Effector memory CD8-positive, alpha-beta T cell (primary cell): ENCODE results near the gene NACC2.

Source experiments
- ATAC-seq: fragments of 150-1000 bp; cut with Tn5 transposase; replicated peaks from 2 replicates; pipeline ENCODE4 v1.10.0; 2021; ENCODE audit warnings: mild to moderate bottlenecking, moderate library complexity
- DNase-seq, 3 experiments: peaks; one replicate each; pipeline ENCODE4 v3.0.0; 2021
- H3K27ac Mint-ChIP-seq, 2 donors: one replicate each; pipeline ENCODE4 v1.8.0; 2022; ENCODE audit warnings: mild to moderate bottlenecking in 2 of 2, mixed read lengths in 2 of 2, moderate library complexity in 2 of 2
- H3K27me3 Mint-ChIP-seq, 2 donors: one replicate each; pipeline ENCODE4 v1.8.0; 2022; ENCODE audit warnings: mixed read lengths in 2 of 2
- H3K36me3 Mint-ChIP-seq: one replicate; pipeline ENCODE4 v1.8.0; 2022; ENCODE audit warnings: mild to moderate bottlenecking, moderate library complexity, mixed read lengths; ENCODE audit not compliant: insufficient read depth
- H3K4me1 Mint-ChIP-seq, 2 donors: one replicate each; pipeline ENCODE4 v1.8.0; 2022; ENCODE audit warnings: low read depth in 2 of 2, mixed read lengths in 2 of 2
- H3K4me3 Mint-ChIP-seq, 2 donors: one replicate each; pipeline ENCODE4 v1.8.0; 2022; ENCODE audit warnings: mild to moderate bottlenecking in 2 of 2, mixed read lengths in 2 of 2, moderate library complexity in 2 of 2
- H3K9me3 Mint-ChIP-seq, 2 donors: one replicate each; pipeline ENCODE4 v1.8.0; 2022; ENCODE audit warnings: mixed read lengths in 2 of 2

NACC2 gene

DNA sequence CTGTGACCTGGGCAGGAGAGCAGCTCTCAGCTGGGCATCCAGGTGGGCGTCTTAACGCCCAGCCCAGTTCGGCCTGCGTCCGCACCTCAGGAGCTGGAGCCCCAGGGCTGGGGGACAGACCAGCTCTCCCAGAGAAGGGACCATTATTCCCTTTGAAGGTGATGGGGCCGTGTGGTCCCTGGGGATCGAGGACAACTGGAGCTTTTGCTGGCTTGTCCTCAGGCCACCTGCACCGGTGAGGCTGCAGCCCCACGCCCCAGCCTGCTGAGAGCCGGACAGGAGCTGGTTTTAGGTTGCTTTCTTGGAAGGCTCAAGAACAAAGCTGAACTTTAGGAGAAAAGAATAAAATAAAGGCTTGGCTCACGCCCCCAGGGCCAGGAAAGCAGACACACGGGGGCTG is 40.9 kb downstream of the NACC2 start:
- H3K27me3 Mint-ChIP-seq, result no peaks in the 10 kb centered on the region
- H3K9me3 Mint-ChIP-seq, result no peaks in the 10 kb centered on the region
- ATAC-seq (no peak), DNase-seq (no peak)
- H3K36me3 Mint-ChIP-seq, result no peaks in the 10 kb centered on the region
- H3K27ac Mint-ChIP-seq, result no peak overlapping the region
- peak overlapping the region in 1 of 2 donors; percentile 38 for H3K4me3 Mint-ChIP-seq
- H3K4me1 Mint-ChIP-seq, result peaks cover 18 to 27% of the 10 kb centered on the region in 2 donors

DNA sequence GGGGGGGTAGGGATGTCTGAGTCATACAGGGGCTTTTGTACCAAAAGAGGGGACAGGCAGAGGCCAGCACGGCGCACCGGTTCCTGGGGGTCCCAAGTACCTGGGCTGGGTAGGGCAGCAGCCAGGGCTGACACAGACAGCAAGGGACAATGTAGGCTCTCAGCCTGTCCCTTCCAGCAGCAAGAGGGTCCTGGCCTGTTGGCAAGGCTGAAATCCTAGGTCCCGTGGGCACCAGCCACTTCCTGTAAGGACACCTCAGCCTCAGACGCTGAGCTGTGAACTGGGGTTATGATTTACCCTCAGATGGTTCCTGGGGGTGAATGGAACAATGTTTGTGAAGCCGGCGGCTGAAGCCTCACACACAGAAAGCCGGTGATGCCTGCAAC is 41.3 kb downstream of the NACC2 start:
- Mint-ChIP-seq H3K27me3 (no peaks in the 10 kb centered on the region), H3K9me3 (no peaks in the 10 kb centered on the region), H3K4me3 (peak overlapping the region in 1 of 2 donors; percentile 38), H3K27ac (peak overlapping the region in 1 of 2 donors; percentile 26), H3K36me3 (no peaks in the 10 kb centered on the region), H3K4me1 (peaks cover 18 to 29% of the 10 kb centered on the region in 2 donors)
- ATAC-seq, result peak; percentile 50
- DNase-seq, result no peak

DNA sequence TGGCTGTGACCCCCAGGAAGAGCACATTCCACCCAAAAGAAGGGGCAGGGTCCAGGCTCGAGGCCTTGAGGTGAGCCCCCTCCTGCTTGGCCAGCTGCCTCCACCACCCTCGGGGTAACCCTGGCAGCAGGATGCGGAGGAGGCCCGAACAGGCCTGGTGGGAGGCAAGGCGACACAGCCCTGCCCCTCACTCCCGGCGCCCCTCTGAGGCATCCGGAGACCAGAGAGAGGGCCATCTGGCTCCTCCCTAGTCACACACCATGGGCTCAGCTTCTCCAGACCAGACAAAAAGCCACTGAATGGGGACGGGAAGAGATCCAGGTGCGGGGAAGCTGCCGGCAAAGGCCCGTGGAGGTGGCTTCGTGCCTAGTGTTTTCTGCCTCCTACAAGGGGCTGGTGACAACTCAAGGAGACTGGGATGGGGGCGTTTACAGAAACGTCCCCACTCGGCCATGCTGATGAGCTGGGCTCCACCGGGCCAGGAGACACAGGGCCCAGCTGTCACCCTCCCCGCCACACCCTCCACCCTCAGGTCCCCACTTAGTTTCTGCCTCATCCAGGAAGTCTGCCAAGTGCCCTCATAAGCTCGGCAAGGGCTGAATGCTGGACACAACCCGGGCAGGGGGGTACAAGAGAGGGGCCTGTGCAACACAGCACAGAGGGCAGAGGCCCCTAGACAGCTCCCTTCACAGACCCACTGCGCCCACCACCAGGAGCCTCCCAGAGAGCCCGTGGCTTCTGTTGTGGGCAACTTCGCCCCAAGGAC is 41.9 kb downstream of the NACC2 start:
- H3K4me3 Mint-ChIP-seq, result peak overlapping the region; percentile 12 to 80
- ATAC-seq (peak; percentile 38), DNase-seq (no peak)
- H3K27me3 Mint-ChIP-seq, result no peaks in the 10 kb centered on the region
- no peaks in the 10 kb centered on the region for H3K9me3 Mint-ChIP-seq
- peak overlapping the region; percentile 26 to 33 for H3K27ac Mint-ChIP-seq
- H3K4me1 Mint-ChIP-seq, result peaks cover 18 to 30% of the 10 kb centered on the region in 2 donors
- no peaks in the 10 kb centered on the region for H3K36me3 Mint-ChIP-seq

DNA sequence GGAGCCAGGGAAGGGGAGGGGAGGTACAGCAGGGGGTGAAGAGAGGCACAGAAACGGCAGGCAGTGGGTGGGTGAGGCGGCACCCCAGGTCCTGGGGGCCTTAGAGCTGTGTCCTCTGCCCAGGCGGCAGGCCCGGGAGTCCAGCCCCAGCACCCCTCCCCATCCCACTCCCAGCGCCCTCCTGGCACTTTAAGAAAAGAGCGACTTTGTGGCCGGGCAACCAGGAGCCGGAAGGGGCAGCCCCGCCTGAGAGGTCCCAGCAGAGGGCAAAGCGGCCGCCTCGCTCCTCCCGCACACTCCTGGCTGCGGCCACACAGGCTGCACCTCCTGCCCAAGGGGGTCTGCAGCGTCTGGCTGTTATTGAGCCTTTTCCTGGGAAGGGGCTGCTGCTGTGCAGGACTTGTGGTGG is 42.6 kb downstream of the NACC2 start:
- peaks cover 1% of the 10 kb centered on the region for H3K36me3 Mint-ChIP-seq
- no peak for DNase-seq
- ATAC-seq, result no peak
- H3K9me3 Mint-ChIP-seq, result no peaks in the 10 kb centered on the region
- no peaks in the 10 kb centered on the region for H3K27me3 Mint-ChIP-seq
- H3K27ac Mint-ChIP-seq, result no peak overlapping the region
- H3K4me3 Mint-ChIP-seq, result peak overlapping the region; percentile 76 to 80
- H3K4me1 Mint-ChIP-seq, result peaks cover 18 to 28% of the 10 kb centered on the region in 2 donors

DNA sequence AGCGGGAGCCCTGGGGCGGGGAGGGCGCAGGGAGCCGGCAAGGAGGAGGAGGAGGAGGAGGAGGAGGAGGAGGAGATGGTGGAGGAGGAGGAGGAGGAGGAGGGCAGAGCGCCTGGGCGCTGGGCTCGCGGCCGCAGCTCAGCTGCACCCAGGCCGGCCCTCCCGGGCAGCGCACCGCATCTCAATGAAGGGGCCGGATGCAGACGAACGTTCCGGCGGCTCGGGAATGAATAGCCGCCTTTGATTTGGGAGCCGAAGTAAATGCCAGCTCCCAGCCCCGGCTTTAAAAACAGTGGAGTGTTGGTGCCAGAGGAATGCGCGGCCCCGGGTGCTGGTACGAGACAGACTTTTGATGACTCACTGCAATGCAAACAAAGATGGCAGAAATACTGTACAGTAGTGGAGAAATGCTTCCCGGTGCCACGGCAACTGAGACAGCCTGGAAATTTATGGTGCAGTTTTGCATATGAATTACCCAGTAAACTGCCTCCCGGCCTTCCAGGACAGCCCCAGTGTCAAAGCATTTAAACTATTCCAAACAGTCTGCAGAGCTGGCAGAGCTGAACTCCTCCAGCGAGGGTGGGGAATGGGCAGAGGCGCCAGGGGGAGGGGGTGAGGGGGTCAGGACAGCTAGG is 43.1 kb downstream of the NACC2 start:
- DNase-seq, result no peak
- H3K36me3 Mint-ChIP-seq, result peaks cover 7% of the 10 kb centered on the region
- H3K27ac Mint-ChIP-seq, result no peak overlapping the region
- H3K9me3 Mint-ChIP-seq, result no peaks in the 10 kb centered on the region
- peaks cover 15 to 24% of the 10 kb centered on the region in 2 donors for H3K4me1 Mint-ChIP-seq
- H3K27me3 Mint-ChIP-seq, result no peaks in the 10 kb centered on the region
- peak overlapping the region; percentile 76 to 80 for H3K4me3 Mint-ChIP-seq
- no peak for ATAC-seq

DNA sequence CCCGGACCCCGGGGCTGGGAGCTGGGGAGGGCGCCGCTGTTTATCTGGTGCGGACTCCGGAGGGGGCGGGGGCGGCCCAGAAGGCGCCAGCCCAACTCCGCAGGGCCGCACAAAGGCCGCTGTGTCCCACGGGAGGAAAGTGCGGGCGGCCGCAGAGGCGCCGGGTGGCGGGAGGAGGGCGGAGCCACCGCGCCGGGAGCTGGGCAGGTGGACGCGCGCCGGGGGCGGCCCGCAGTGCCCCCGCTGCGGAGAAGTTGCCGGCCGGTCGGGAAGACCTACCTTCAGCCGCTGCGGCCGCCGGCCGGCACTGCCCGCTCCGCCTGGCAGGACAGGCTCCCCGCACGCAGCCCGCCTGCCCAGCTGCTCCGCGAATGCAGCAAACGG is 43.6 kb downstream of the NACC2 start:
- ATAC-seq (no peak), DNase-seq (no peak)
- H3K4me3 Mint-ChIP-seq, result peak overlapping the region; percentile 76 to 80
- no peaks in the 10 kb centered on the region for H3K9me3 Mint-ChIP-seq
- H3K27ac Mint-ChIP-seq, result no peak overlapping the region
- peaks cover 15 to 28% of the 10 kb centered on the region in 2 donors for H3K4me1 Mint-ChIP-seq
- H3K27me3 Mint-ChIP-seq, result no peaks in the 10 kb centered on the region
- peaks cover 7% of the 10 kb centered on the region for H3K36me3 Mint-ChIP-seq

DNA sequence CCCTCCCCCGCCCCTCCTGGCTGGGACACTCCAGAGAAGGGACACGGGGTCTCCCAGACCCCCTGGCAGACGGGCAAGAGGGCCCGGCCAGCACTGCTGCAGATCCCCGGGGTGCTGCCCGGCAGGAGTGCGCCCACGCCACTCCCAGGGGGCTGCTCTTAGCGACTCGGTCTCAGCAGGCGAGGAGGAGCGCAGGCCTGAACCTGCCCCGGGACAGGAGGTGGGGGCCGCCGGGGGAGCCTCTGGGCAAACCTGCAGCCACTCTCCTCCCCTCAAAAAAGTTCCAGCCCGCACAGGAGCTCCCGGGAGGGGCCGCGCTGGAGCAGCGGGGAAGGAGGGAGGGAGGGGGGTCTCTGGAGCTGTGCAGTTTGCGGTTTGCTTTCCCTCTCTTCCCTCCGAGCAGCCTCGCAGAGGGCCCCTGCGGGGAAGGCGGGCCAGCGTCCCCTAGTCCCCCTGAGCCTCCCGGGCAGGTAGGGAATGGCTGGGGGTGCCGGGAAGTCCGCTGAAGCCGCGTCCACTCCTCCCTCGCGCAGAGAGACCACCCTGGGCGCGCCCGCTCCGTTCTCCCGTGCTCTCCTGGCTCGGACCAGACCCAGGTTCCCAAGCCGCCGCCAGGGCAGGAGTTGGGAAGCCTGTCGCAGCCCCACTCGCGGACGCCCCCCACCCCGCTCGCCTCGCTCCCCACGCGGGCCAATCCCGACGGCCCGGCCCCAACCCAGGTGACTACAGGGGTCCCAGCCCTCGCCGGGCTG is 44.2 kb downstream of the NACC2 start:
- Mint-ChIP-seq H3K36me3 (peaks cover 7% of the 10 kb centered on the region), H3K27ac (no peak overlapping the region), H3K27me3 (no peaks in the 10 kb centered on the region), H3K4me1 (peaks cover 15 to 28% of the 10 kb centered on the region in 2 donors), H3K9me3 (no peaks in the 10 kb centered on the region), H3K4me3 (peak overlapping the region; percentile 76 to 80)
- DNase-seq (no peak), ATAC-seq (no peak)

DNA sequence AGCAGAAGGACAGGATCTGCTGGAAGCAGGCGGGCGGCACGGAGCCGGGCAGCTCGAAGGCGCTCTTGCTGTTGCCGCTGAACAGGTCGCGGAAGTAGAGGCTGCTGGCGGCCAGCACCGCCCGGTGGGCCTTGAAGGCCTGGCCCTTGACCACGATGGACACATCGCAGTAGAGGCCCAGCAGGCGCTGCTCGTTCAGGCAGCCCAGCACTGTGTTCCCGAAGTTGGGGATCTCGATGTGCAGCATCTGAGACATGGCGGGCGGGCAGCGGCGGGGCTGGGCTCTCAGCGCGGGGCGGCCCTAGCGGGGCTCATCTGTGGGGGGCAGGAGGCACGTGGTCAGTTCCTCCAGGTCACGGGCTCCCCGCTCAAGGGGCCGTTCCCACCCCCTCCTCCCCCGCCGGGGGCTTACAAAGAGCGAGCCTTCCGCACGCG is 44.8 kb downstream of the NACC2 start:
- H3K4me3 Mint-ChIP-seq, result peak overlapping the region in 1 of 2 donors; percentile 76
- ATAC-seq, result no peak
- no peak overlapping the region for H3K27ac Mint-ChIP-seq
- H3K9me3 Mint-ChIP-seq, result no peaks in the 10 kb centered on the region
- H3K27me3 Mint-ChIP-seq, result no peaks in the 10 kb centered on the region
- DNase-seq, result no peak
- H3K4me1 Mint-ChIP-seq, result peaks cover 10 to 24% of the 10 kb centered on the region in 2 donors
- H3K36me3 Mint-ChIP-seq, result peaks cover 7% of the 10 kb centered on the region

DNA sequence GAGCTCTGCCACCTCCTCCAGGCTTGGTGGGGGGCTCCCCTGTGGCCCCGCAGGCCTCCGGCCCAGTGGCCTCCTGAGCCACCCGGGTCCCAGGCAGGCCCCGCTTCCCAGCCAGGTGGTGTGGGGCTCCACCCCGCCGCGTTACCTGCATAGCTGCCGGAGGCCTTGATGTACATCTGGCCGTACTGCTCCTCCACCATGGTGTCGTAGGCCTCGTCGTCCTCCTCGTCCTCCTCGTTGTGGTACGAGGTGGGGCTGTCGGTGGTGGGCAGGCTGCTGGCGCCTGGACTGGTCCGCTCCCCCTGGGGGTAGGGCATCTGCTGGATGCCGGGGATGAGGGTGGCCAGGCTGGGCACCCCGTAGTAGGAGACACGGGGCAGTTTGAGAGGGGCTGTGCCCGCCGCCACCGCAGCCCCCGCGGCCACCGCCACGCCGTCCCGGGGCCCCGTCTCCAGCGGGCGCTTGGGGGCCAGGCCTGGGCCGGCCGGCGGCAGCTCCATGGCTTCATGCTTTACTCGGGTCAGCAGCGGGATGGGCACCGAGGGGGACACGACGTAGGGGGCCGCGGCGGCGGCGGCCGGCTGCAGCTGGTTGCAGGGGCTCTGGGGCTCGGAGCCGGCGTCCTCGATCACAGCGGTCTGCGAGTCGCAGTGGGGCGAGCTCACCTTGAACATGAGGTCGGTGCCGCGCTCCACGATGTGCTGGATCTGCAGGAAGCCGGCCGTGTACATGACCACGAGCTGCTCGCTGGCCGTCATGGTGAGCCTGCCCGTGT is 45.4 kb downstream of the NACC2 start:
- no peak for DNase-seq
- Mint-ChIP-seq H3K27me3 (no peaks in the 10 kb centered on the region), H3K27ac (peak overlapping the region in 1 of 2 donors; percentile 23), H3K4me3 (peak overlapping the region; percentile 27 to 40), H3K4me1 (peaks cover 7 to 22% of the 10 kb centered on the region in 2 donors), H3K36me3 (peaks cover 7% of the 10 kb centered on the region), H3K9me3 (no peaks in the 10 kb centered on the region)
- no peak for ATAC-seq

DNA sequence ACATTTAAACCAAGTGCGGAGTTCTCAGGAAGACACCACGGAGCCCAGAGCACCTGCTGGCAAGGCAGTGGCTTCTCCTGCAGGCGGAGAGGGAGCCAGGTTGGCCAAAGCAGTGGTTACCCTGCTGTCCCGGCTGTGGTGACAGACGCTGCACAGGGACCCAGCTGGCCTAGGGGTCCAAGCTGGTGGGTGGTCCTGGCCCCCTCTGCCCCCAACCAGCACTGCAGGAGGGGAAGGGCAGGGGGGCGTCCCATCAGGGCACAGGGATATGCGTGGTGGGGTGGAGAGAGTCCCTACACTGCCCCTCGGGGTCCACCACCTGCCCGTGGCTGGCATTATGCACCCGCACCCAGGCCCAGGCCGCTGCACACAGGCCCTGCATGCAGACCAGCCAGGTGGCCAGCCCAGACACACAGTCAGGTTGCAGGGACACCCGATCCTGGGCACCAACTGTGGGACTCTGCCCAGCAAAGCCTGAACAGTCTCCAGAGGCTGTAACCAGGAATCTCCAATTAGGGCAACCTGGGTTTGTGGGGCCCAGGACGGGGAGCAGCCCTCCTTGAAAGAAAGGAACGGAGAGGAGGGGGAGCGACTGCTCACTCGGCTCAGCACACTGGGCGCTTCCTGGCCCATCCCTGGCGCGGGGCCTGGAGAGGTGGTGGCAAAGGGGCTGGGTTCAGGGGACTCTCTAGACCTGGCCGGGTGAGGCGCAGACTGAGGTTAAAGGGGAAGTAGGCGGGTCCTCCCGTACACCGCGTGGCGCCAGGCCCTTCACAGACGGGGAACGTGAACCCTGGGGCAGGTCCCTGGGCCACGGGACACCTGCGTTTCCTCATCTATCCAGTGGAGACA is 46.3 kb downstream of the NACC2 start:
- DNase-seq, result no peak
- peak; percentile 17 for ATAC-seq
- Mint-ChIP-seq H3K4me3 (peak overlapping the region in 1 of 2 donors; percentile 27), H3K4me1 (peaks cover 8 to 17% of the 10 kb centered on the region in 2 donors), H3K27ac (peak overlapping the region in 1 of 2 donors; percentile 91), H3K36me3 (peaks cover 7% of the 10 kb centered on the region), H3K27me3 (no peaks in the 10 kb centered on the region), H3K9me3 (no peaks in the 10 kb centered on the region)

DNA sequence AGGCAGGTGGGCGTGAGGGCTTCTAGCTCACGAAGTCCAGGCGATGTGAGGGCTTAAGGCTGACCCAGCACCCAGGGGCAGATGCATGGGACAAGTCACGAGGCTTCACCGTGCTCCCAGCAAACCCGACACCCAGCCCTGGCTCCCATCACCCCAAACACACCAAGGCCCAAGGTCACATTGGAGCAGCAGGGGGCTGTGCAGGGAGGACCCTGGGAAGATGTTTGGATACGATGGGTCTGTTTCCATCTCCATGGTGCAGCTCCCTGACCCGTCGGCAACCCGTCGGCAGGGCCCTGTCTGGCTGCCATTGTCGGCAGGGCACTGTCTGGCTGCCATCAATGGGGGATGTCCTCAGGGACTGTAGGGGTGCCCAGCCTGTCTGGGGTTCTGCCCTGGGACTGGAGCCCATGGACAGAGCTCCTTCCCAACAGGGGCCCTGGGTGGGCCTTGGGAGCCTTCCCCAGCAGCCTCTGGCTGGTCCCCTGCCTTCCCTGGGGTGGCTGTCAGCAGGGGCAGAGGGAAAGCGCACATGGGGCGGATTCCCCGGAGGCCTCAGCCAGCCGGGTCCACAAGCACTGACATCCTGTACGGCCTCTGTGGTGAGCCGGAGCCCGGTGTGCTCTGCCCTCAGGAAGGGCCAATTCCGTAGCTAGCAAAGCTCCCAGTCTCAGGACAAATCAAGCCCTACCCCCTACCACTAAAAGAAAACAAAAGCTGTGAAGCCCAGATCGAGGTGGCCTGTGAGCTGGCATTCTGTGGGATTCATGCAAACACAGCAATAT is 47.1 kb downstream of the NACC2 start:
- peak overlapping the region in 1 of 2 donors; percentile 91 for H3K27ac Mint-ChIP-seq
- ATAC-seq (no peak), DNase-seq (no peak)
- no peaks in the 10 kb centered on the region for H3K9me3 Mint-ChIP-seq
- peak overlapping the region in 1 of 2 donors; percentile 55 for H3K4me3 Mint-ChIP-seq
- peaks cover 12 to 20% of the 10 kb centered on the region in 2 donors for H3K4me1 Mint-ChIP-seq
- no peaks in the 10 kb centered on the region for H3K27me3 Mint-ChIP-seq
- H3K36me3 Mint-ChIP-seq, result peaks cover 7% of the 10 kb centered on the region
